Choroid plexus epithelial cell (primary cell): ENCODE data around the gene AOAH.
"Not testable (repeated sequence)": the region's sequence is repeated elsewhere in the genome, so short reads cannot be mapped to it uniquely, and the experiment has no call there.

ENCODE experiments used
- DNase-seq: peaks from one replicate; pipeline ENCODE4 v3.0.0-alpha.2; 2010; ENCODE audit warnings: low read depth
- H3K4me3 ChIP-seq: 2 replicates; pipeline ENCODE4 v1.5.1; 2011; ENCODE audit warnings: low read depth, mild to moderate bottlenecking, control low read depth, low read length, moderate library complexity
- TF ChIP-seq, protein P1 (sequence below): conservative IDR thresholded peaks from 2 replicates; pipeline ENCODE4 v1.5.1; 2011; ENCODE audit warnings: low read depth, mild to moderate bottlenecking, control low read depth, inconsistent platforms, low read length, moderate library complexity

The AOAH gene

GRCh38 chr7:36717586-36717985 is 6.7 kb downstream of the AOAH start:
- TF ChIP-seq, protein P1, sequence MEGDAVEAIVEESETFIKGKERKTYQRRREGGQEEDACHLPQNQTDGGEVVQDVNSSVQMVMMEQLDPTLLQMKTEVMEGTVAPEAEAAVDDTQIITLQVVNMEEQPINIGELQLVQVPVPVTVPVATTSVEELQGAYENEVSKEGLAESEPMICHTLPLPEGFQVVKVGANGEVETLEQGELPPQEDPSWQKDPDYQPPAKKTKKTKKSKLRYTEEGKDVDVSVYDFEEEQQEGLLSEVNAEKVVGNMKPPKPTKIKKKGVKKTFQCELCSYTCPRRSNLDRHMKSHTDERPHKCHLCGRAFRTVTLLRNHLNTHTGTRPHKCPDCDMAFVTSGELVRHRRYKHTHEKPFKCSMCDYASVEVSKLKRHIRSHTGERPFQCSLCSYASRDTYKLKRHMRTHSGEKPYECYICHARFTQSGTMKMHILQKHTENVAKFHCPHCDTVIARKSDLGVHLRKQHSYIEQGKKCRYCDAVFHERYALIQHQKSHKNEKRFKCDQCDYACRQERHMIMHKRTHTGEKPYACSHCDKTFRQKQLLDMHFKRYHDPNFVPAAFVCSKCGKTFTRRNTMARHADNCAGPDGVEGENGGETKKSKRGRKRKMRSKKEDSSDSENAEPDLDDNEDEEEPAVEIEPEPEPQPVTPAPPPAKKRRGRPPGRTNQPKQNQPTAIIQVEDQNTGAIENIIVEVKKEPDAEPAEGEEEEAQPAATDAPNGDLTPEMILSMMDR, result no peak
- DNase-seq, result no peak
- no peak overlapping the region for H3K4me3 ChIP-seq

- not testable (repeated sequence) for DNase-seq, H3K4me3 ChIP-seq
Measured at GRCh38 chr7:36716802-36717201, 7.5 kb downstream of the AOAH start.

GRCh38 chr7:36712015-36712414 is 12.3 kb downstream of the AOAH start:
- DNase-seq, result no peak
- TF ChIP-seq, protein P1, result no peak

GRCh38 chr7:36711256-36711655 is 13.0 kb downstream of the AOAH start:
- no peak for DNase-seq
- TF ChIP-seq, protein P1, result no peak
- no peak overlapping the region for H3K4me3 ChIP-seq

More at GRCh38 chr7:36712015-36712414, 12.3 kb downstream of the AOAH start:
- H3K4me3 ChIP-seq, result no peak overlapping the region

DNA sequence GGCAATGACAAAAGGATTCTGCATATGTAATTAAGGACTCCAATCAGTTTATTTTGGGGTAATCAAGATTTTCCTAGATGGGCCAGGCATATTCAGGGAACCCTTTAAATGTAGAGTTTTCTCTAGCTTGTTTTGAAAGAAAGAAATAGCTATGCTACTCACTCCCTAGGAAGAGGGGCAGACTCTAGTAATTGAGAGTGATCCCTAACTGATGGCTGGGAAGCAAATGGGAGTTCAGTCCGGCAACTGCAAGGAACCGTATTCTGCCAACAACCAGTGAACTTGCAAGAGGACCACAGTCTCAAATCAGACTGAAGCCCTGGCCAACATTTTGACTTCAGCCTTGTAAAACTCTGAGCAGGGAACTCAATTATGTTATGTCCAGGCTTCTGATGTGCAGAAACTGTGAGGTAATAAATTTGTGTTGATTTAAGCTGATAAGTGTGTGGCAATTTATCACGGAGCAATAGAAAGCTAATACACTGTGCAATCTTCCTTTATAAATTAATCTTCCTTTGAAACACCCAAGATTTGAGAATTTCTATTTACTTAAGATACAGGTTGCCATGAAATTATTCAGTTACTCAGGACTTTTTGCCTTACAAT is 14.0 kb downstream of the AOAH start:
- TF ChIP-seq, protein P1, result no peak
- H3K4me3 ChIP-seq, result no peak overlapping the region
- DNase-seq, result no peak

GRCh38 chr7:36708767-36709166 is 15.5 kb downstream of the AOAH start:
- no peak for DNase-seq
- H3K4me3 ChIP-seq, result no peak overlapping the region
- TF ChIP-seq, protein P1, result no peak

DNA sequence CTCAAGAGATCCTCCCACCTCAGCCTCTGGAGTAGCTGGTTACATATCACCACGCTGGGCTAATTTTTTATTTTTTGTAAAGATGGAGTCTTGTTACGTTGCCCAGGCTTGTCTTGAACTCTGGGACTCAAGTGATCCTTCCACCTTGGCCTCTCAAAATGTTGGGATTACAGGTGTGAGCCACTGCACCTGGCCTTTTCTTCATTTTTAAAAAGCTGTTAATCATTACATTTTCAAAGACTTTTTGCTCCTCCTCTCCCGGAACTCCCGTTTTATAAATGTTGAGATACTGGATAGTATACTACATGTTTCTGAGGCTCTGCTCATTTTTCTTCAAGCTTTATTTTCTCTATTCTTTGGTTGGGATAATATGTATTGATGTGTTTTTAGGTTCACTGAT is 16.4 kb downstream of the AOAH start:
- TF ChIP-seq, protein P1, result no peak
- DNase-seq, result no peak
- no peak overlapping the region for H3K4me3 ChIP-seq
